HG03565 (cell line): ENCODE results near the gene C16orf74.

Experiments
- ATAC-seq: cut with Tn5 transposase; IDR thresholded peaks from one replicate; pipeline ENCODE4 v1.9.1; 2021; ENCODE audit warnings: mild to moderate bottlenecking, moderate library complexity; ENCODE audit not compliant: unreplicated experiment

C16orf74 gene

GRCh38 chr16:85777583-85778310, 26.9 kb upstream of the C16orf74 start:
- ATAC-seq = no peak

GRCh38 chr16:85774811-85775210, 23.9 kb upstream of the C16orf74 start:
- no peak for ATAC-seq

- no peak for ATAC-seq
Measured at GRCh38 chr16:85774136-85774535, 23.2 kb upstream of the C16orf74 start.

DNA sequence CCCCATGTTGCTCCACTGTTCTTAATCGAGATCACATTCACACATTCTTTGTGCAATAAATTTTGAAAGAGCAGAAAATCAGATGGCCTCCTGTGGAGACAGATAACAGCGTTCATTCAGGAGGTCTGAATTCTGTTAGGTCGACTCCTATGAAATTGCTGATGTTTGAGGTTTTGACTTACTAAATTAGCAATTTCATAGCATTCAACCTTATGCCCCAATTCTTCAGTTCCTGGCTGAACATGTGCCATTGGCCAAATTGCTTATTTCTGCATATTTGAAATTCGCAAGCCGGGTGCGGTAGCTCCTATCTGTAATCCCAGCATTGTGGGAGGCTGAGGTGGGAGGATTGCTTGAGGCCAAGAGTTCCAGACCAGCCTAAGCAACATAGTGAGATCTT, 22.1 kb upstream of the C16orf74 start:
- ATAC-seq = no peak

DNA sequence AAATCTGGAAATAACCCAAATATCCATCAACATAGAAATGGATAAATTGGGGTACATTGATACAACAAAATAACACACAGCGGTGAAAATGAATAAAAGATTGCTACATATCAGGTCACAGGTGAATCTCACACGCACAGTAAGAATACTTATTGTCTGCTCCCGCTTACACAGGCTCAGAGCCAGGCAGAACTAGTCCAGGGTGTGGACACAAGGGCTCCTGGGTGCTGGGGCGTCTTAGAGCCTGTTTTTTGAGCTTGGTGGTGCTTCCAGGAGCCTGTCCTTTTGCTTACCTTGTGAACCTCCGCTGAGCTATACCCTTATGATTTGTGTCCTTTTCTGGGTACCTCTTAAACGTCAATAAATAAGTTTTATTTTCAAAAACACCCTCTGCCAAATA, 19.8 kb upstream of the C16orf74 start:
- no peak for ATAC-seq

DNA sequence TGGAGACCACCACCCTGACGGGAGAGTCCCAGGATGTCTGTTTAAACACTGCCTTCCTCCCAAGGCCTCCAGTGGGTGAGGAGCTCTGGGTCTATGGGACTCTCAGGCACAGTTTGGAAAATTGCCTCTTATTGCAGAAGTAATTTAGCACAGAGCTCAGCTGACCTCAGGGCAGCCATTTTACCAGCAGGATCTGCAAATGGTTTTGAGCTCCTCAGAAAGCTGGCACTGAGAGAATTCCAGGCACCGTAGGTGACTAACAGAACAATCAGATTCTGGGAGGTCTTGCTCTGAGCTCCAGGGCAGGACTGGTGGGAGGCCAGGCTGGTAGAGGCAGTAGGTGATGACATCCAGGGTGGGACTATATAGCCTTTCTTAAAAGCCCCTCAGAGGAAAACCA, 17.3 kb upstream of the C16orf74 start:
- ATAC-seq = no peak

- no peak for ATAC-seq
Measured at GRCh38 chr16:85767531-85767930, 16.6 kb upstream of the C16orf74 start.

DNA sequence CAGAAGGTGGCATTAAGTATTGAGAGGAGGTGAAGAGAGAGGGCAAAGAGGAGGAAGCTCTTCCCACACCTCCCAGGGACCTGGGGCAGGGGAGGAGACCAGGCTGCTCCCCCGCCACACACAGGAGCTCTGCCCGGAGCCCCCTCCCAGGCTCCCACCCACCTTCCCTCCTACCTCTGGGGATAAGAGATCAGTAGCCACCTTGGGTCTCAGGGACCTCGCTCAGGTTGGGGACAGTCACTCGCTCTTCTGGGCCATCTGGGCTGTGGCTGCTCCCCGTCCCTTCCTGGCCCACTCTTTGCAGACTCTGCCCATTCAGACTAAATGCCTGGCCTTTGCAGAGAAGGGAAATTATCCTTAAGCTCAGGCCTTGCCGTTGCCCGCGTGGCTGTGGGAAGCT, 14.9 kb upstream of the C16orf74 start:
- no peak for ATAC-seq

GRCh38 chr16:85765211-85765610, 14.3 kb upstream of the C16orf74 start:
- no peak for ATAC-seq

- ATAC-seq = no peak
Measured at GRCh38 chr16:85763616-85764015, 12.7 kb upstream of the C16orf74 start.

DNA sequence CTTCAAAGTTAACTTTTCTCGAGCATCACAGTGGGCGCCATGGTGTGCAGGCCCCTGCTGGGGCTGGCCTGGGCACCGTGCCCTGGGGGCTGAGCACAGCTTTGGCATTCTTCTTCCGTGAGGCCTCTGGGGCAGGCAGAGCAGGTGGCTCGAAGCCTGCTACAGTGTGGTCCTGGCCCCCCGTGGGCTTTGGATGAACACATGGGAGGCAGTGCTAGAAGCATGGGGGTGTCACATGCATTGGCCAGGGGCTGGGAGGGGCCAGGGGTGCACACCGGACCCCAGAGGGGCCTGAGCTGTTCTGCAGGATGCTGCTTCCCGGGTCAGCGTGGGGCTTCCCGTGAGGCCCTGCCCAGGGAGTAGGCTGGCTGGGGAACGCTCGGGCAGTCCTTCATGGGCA, 12.1 kb upstream of the C16orf74 start:
- no peak for ATAC-seq

GRCh38 chr16:85761861-85762260, 11.0 kb upstream of the C16orf74 start:
- ATAC-seq = no peak

DNA sequence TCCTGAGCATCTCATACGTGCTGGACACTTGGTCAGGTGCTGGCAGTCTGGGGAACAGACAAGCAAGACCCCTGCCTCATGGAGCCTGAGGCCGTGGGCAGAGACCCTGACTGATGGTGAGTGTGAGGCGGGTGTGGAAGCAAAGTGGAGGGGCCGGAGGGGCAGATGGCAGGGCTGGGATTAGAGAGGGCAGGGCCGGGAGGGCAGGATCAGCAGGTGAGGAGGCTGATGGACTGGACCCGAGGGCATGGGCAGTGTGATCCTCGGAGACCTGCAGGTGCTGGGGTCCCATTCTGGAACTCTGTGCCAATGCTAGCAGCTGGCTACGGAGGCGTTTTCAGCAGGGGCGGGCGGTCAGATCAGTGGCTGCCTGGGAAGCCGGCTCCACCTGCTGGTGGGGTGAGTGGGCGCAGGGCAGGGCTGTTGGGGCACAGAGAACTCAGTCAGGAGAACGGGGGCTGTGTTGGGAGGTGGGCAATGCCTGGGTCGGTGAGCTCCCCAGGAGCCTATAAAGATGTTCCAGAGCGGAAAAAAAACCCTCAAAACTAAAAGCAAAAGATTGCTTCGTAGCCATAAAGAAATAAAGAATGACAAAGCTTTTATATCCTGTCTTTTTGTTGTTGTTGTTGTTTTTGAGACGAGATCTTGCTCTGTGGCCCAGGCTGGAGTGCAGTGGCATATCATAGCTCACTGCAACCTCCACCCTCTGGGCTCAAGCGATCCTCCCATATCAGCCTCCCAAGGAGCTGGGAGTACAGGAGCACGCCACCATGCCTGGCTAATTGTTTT, 8.9 kb upstream of the C16orf74 start:
- no peak for ATAC-seq

- ATAC-seq = no peak
Measured at GRCh38 chr16:85759136-85759535, 8.2 kb upstream of the C16orf74 start.

- ATAC-seq = no peak
Measured at GRCh38 chr16:85757341-85757822, 6.5 kb upstream of the C16orf74 start.

GRCh38 chr16:85755929-85756768, 5.3 kb upstream of the C16orf74 start:
- ATAC-seq = peak; percentile 43

DNA sequence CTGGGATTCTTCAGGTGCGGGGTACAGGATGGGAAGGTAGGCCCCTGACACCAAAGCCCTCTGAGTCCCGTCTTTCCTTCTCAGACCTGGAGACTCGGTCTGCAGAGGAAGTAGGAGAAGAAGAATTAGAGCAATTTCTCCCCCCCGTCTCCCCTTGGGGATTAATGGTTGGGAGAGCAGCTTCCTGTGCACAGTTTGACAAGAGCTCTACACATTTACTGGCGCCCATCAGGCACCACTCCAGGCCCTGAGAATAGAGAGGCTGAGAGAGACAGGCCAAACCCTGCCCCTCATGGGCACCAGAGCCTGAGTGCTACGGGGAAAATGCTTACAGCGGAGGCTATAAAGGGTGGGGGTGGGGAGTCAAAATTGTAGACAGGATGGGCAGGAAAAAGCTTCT, 3.5 kb upstream of the C16orf74 start:
- ATAC-seq = no peak

DNA sequence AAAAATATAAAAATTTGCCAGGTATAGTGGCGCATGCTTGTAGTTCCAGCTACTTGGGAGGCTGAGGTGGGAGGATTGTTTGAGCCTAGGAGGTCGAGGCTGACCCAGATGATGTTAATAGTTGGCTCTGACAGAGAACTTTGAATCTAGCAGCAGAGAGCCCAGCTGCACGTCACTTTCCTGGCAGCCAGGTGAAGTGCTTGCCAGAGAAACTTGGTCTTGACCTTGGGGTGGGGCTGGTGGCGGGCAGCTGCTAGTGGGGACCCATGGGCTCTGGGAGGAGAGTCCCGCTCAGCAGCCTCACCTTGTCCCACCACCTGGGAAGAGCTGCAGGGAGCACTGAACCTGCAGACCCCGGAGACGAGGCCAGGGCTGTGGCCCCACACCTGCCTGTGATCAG, 3.1 kb upstream of the C16orf74 start:
- no peak for ATAC-seq

GRCh38 chr16:85753559-85753958, 2.7 kb upstream of the C16orf74 start:
- no peak for ATAC-seq

- no peak for ATAC-seq
Measured at GRCh38 chr16:85752511-85753420, 1.9 kb upstream of the C16orf74 start.
